ENCODE data around the gene TXLNG. TPM values are rescaled to one million over a fixed set of nuclear protein-coding genes. Genes with fewer than 3 reads are reported as not detected.

Gene TXLNG
- total and polyA plus RNA-seq, 2 of the 13 experiments (the other 11 are each of a cell fraction or from before 2014, with no cell fraction given): 13.1 to 15.5 TPM

GRCh38 chrX:16786139-16786790 is at the start of gene TXLNG (continued):
- TF ChIP-seq HNF1A (IDR thresholded peaks at IDR 0.05; ENCODE audit: low read depth) (no peak), HNF1A (CRISPR knock-in tag; IDR thresholded peaks at IDR 0.05; ENCODE audit: borderline replicate concordance) (no peak), ZNF768 (CRISPR knock-in tag; IDR thresholded peaks at IDR 0.05) (0 out of 2 replicates have a peak, but pooled peaks have one; percentile 5), NAIF1 (CRISPR knock-in tag; IDR thresholded peaks at IDR 0.05; ENCODE audit: borderline replicate concordance) (no peak), ZNF550 (CRISPR knock-in tag; IDR thresholded peaks at IDR 0.05; ENCODE audit: borderline replicate concordance) (no peak), ZC3H13 (CRISPR knock-in tag; IDR thresholded peaks at IDR 0.05) (no peak), SPEN (CRISPR knock-in tag; IDR thresholded peaks at IDR 0.05; ENCODE audit: low read depth) (no peak), ASH2L (IDR thresholded peaks at IDR 0.05; ENCODE audit: insufficient read length, low read depth, low read length) (peak; percentile 57), E2F5 (CRISPR knock-in tag; conservative IDR thresholded peaks at IDR 0.05) (no peak), ZNF451 (CRISPR knock-in tag; IDR thresholded peaks at IDR 0.05) (no peak), ZNF382 (CRISPR knock-in tag; IDR thresholded peaks at IDR 0.05; ENCODE audit: borderline replicate concordance) (no peak), SKIL (CRISPR knock-in tag; IDR thresholded peaks at IDR 0.05; ENCODE audit: borderline replicate concordance) (no peak), ZFX (CRISPR knock-in tag; IDR thresholded peaks at IDR 0.05; ENCODE audit: low read depth) (peak; percentile 63; the same call in 1 of the 2 replicates), ATF1 (CRISPR knock-in tag; IDR thresholded peaks at IDR 0.05) (peak; percentile 63; the same call in 1 of the 2 replicates), REST (IDR thresholded peaks at IDR 0.05; ENCODE audit: borderline replicate concordance in 1 of 2, low read depth in 1 of 2, low read length in 2 of 2) (peak in 1 of 2 experiments; percentile 10; a peak in 1 of 4 replicates), SIN3A (IDR thresholded peaks at IDR 0.05; ENCODE audit: borderline replicate concordance, low read depth, low read length) (peak; percentile 57; the same call in 1 of the 2 replicates), SUZ12 (IDR thresholded peaks at IDR 0.05; ENCODE audit: low read depth, low read length) (peak; percentile 53; the same call in 1 of the 2 replicates)
